Measurements from ENCODE around the gene LENG9.
"Not testable (repeated sequence)": the region's sequence is repeated elsewhere in the genome, so short reads cannot be mapped to it uniquely, and the experiment has no call there.

Gene LENG9

DNA sequence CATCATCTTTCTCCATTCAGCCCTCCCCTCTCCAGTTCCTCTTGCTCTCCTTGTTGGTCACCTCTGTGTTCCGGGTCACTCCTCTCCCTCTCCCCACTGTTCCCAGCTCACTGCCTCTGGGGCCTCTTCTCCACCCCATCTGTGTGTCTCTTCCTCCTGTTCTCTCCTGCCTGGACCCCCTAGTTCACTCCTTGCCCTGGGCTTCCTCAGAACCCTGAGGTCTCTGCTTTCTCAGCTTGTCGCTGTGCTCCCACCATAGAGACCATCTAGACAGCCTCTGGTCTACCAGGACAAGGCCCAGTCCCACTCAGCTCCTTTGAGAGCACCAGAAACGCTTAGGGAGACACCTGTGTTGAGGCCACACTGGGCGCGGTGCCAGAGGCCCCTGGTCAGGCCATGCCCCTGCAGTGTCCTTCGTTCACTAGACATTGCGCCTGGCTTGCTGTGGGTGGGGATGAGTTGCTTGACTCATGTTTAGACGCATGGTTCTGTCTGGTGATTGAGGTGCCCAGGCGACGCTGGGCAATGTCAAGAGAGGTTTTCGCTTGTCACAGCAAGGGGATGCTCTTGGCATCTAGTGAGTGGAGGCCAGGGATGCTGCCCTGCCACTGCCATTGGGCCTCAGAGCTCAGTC, 4.8 kb downstream of the LENG9 start:
- peak; percentile 32 for DNase-seq

DNA sequence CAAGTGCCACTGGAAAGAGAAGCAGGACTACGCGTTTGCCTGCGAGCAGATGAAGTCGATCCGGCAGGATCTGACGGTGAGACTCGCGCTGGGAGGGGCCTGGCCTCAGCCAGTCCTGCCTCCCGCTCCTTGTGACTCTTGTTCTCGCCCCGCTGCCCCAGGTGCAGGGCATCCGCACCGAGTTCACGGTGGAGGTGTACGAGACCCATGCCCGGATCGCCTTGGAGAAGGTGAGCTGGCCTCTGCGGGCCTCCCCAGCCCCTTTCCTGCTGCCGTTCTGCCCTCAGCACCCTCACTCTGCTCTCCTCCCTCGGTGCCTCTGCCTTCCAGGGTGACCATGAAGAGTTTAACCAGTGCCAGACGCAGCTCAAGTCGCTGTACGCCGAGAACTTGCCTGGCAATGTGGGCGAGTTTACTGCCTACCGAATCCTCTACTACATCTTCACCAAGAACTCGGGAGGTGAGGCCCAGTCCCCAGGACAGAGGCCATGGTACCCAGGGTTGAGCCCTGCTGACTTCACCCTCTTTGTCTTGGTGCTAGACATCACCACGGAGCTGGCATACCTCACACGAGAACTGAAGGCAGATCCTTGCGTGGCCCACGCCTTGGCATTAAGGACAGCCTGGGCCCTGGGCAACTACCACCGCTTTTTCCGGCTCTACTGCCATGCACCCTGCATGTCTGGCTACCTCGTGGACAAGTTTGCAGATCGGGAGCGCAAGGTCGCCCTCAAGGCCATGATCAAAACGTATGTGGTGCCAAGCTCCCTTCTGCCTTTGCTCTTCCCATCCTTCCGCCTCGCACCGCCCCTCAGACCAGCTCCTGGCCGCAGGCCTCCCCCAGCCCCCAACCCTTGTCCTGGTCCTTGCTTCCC, 5.6 kb downstream of the LENG9 start:
- no peak for DNase-seq

DNA sequence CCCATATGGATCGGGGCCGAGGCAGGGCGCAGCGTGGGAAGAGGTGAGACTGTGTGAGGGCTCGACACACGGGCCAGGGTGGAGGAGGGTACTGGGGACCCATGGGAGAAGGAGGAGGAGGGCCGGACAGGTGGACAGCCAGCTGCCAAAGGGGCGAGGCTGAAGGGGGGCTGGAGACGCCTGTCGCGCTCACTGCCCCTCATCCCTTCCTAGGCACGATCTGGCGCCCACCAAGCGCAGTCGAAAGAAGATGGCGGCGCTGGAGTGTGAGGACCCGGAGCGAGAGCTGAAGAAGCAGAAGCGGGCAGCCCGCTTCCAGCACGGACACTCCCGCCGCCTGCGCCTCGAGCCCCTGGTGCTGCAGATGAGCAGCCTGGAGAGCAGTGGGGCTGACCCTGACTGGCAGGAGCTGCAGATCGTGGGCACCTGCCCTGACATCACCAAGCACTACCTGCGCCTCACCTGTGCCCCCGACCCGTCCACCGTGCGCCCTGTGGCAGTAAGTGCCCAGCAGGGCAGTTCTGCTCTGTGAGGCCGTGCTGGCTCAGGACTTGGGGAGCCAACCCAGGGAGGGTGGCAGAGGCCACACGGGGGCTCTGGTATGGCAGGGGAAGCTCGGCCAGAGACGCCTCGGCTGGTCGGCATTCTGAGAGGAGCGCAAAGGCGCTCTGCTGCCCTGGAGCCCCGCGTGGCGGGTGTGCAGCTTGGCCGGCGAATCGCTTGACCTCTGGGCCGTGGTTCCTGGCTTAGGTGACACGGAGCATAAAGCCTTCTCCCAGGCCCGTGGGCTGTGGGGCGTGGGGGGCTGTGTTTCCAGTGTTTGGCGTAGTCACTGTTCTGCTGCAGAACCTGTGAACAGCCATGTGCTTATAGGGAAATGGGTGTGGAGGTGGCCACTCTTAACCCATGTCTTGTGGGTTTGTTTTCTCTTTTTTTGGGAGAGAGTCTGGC, 6.9 kb downstream of the LENG9 start:
- DNase-seq, result no peak

DNA sequence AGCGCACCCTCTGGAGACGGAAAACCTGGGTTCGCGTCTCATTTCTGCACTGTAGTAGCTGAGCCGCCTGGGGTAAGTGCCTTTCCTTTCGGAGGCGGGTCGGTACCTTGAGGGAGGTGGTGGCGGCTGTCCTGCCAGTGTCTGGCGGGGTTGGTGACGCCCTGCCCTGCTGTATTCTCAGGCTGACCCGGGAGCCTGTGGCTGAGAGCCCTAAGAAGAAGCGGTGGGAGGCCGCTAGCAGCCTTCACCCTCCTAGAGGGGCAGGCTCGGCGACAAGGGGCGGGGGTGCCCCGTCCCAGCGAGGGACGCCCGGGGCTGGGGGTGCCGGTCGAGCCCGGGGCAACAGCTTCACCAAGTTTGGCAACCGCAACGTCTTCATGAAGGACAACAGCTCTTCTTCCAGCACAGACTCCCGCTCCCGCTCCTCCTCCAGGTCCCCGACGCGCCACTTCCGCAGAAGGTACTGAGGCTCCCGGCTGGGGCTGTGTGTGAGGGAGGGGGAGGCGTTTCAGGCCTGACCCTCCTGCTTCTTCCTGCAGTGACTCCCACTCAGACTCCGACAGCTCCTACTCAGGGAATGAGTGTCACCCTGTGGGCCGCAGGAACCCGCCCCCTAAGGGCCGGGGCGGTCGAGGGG, 7.7 kb downstream of the LENG9 start:
- no peak for DNase-seq

DNA sequence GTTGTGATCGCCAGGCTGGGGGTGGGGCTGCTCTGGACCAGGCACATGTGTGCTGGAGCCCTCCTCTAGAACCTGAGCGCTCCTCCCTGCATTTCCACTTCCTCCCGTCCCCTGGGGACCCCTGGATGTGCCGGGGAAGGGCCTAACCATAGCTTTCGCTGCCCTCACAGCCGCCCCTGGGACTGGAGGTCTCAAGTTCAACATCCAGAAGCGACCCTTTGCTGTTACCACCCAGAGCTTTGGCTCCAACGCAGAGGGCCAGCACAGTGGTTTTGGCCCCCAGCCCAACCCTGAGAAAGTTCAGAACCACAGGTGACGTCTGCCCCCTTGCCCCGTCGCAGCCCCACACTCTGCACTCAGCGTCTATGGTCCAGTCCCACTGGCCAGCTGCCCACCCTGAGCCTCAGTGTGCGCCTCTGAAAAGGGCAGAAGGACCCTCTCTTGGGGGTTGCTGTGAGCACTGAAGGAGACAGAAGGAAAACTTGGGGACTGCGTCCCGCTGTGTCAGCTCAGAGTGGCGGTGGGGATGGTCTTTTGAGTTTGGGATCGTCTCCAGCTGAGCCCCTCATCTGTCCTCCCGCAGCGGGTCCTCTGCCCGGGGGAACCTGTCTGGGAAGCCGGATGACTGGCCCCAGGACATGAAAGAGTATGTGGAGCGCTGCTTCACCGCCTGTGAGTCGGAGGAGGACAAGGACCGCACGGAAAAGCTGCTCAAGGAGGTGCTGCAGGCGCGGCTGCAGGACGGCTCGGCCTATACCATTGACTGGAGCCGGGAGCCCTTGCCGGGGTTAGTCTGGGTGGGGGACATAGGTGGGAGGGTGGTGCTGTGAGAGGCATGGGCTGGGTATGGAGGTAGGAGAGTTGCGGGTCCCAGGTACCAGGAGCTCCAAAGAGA, 8.6 kb downstream of the LENG9 start:
- no peak for DNase-seq

DNA sequence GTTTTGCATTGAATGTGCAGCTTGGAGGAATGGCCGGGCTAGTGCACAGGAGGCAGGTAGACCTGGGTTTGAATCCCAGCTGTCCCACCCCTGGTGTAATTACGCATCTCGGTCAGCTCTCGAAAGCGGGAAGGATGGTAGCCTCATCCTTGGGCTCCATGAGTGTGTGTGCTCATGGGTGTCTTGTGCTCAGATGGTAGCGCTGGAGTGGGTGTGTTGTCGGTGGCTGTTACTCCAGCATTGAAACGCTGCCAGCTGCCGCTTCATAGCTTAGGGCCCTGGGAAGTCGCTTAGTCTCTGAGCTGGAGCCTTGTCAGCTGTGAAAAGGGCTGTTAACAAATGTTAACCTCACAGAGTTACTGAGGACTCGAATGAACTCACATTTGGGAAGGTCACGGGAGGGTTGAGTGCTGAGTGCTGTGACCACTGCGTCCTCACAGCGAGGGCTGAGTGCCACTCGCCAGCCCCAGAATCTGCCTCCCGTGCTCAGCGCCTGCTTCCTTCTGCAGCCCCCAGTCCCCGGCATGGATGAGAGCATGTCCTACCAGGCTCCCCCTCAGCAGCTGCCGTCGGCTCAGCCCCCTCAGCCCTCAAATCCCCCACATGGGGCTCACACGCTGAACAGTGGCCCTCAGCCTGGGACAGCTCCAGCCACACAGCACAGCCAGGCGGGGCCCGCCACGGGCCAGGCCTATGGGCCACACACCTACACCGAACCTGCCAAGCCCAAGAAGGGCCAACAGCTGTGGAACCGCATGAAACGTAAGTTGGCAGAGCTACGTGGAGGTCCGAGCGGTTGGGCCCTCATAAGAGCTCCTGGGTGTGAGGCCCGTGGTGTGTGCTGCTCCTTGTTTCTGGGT, 9.4 kb downstream of the LENG9 start:
- DNase-seq, result no peak

DNA sequence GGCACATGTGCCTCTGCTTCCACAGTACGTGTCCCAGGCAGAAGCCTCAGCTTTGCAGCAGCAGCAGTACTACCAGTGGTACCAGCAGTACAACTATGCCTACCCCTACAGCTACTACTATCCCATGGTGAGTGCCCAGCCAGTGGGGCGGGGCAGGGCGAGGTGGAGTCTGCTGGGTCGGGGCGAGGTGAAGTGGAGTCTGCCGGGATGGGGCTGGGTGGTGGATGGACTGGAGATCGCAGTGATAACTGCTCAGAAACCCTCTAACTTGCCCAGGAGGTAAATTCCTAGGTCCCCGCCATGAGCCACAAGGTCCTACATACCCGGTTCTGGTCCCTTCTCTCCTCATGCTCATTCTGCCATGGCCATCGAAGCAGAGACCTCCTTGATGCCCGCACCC, 11.0 kb downstream of the LENG9 start:
- DNase-seq, result no peak

DNA sequence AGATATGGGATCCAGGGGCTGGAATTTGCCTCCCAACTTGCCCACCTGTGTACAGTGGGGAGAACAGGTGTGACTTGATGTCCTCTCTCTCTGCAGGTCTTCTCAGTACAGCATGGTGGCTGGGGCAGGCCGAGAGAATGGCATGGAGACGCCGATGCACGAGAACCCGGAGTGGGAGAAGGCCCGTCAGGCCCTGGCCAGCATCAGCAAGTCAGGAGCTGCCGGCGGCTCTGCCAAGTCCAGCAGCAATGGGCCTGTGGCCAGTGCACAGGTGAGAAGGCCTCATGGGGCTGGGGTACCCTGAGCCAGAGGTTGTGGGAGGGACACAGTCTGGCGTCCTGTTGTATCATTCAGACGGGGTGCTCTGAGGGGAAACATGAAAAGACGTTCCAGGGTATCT, 11.6 kb downstream of the LENG9 start:
- DNase-seq, result no peak

DNA sequence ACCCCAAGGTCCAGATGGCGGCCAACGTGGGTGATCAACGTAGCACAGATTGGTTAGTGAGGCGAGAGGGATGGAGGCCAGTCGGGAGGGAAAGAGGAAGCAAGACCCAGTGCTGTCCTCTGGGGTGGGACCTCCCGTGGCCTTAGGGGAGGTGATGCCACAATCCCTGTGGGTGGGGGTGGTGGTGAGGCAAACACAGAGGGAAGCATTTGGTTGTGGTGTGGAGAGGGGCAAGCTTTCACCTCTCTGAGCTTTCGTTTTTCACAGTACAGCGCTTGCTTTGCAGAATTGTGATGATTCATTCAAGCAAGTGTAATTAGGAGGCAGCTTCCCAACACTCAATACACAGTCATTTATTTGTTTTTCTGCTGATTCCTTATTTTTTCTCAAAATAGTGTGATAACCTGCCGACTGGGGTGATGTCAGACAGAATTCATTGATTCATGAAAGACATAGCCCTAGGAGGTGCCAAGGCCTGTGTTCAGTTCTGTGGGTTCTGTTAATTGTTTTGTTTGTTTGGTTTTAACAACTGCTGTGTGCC, 12.2 kb downstream of the LENG9 start:
- DNase-seq, result no peak

DNA sequence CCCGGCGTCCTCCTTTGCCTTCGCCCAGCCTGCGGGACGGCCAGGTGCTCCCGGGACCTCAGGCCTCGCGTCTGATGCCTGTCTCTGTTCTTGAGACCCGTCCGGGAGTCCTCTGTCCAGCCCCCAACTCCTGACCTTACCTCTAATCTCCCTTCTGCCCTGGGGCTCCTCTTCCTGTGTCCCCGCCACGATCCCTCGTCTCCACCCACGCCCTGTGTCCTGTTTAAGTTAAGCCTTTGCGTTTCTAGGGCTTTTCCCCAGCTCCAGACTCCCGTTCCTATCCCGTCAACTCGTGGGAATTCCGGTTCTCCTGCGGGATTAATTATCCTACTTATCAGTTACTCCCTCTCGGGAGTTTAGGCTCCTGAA, 13.9 kb downstream of the LENG9 start:
- DNase-seq, result no peak

DNA sequence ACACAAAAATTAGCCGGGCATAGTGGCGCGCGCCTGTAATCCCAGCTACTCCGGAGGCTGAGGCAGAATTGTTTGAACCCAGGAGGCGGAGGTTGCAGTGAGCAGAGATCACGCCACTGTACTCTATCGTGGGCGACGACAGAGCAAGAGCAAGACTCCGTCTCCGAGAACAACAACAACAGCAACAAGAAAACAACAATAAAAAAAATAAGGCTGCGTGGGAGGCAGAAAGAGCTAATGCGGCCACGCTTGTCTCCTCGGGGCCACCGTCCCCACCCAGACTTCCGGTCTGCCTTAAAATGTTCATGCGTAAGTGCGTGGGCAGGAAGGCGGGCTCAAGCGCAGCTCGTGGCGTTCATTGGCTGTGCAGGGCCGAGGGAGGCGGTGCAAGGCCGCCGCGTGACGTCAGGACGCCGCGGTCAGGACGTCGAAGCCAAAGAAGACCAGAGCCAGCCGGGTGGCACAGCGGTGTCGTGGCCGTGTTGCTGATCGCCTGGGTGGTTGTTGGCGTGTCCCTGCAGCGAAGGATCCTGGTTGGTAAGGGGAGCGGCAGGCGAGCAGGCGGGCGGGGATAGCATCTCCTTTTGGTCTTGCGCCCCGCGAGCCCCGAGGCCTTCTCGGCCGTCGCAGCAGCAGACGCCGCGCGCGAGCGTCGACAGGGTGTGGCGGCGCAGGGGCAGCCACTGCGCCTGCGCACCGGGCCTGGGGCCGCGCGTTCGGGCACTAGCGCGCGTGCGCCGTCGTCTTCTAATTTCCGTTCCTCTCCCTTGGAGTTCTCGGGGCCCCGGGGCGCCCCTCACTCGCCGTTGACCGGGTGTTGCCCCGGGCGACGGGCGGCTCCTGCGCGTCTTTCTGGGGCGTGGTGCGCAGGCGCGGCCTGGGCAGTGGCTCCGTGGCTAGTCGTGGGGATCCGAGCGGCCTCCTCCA, 14.5 kb downstream of the LENG9 start, which contains the start of gene LENG8:
Gene LENG8 (plus strand): TSS at position 426 of the 927 bp plus-strand sequence. CDS start 2,146 bp downstream, outside the sequence.
- DNase-seq, result peak; percentile 99

DNA sequence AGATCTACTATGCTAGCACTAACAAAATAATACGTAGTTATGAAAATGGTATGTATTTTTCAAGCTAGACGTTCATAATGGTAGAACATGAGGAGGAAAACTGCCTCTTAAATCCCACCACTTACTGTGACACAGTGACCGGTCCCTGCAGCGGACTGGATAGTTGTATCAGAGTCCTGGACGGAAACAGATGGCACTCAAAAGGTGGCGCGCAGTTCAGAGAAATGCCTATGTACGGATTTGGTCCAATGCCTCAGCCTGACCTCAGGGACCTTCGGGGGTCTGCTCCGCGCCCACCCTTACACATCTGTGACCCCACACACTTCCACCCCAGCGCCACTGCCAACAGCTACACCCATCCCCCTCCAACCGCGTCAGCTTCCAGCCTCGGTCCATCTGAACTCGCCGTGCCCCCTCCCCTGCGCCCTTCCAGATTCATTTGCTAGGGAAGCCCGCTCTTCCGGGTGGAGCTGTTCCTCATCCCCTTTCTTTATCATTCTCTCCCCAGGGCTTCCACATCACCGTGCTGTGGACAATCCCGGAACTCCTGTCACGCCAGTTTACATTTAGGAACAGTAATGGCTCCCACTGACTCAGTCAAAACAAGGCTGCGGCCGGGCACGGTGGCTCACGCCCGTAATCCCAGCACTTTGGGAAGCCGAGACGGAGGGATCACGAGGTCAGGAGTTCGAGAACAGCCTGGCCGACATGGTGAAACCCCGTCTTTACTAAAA, 15.4 kb downstream of the LENG9 start:
- DNase-seq, result peak; percentile 78

DNA sequence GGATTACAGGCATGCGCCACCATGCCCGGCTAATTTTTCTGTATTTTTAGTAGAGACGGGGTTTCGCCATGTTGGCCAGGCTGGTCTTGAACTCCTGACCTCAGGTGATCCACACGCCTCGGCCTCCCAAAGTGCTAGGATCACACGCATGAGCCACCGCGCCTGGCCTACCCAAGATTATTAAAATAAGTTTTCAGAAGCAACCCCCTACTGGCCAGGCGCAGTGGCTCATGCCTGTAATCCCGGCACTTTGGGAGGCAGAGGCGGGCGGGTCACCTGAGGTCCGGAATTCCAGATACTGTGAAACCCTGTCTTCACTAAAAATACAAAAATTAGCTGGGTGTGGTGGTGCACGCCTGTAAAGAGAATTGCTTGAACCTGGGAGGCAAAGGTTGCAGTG, 17.2 kb downstream of the LENG9 start:
- DNase-seq, result not testable (repeated sequence)

DNA sequence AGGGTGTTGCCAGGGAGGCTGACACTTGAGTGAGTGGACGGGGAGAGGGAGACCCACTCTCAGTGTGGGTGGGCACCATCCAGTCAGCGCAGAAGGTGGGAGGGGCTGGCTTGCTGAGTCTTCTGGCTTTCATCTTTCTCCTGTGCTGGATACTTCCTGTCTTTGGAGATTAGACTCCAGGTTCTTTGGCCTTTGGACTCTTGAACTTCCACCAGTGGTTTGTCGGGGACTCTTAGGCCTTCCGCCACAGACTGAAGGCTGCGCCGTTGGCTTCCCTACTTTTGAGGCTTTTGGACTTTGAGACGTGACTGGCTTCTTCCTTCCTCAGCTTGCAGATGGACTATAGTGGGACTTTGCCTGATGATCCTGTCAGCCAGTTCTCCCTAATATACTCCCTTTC, 18.8 kb downstream of the LENG9 start:
- DNase-seq, result no peak

DNA sequence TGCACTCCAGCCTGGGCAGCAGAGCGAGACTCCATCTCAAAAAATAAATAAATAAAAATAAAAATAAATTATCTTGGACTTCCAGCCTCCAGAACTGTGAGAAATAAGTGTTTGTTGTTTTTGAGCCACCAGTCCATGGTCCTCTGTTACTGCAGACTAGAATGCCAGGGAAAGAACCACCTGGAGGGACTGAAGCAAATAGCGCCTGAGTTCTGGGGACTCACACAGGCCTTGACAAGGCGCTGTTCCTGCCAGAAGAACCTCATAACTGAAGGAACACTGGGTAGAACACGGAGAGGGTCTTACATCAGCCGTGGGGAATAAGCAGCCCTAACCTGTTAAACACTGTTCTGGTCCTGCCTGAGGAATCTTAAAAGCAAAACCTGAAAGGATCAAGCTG, 22.9 kb downstream of the LENG9 start:
- DNase-seq, result no peak

DNA sequence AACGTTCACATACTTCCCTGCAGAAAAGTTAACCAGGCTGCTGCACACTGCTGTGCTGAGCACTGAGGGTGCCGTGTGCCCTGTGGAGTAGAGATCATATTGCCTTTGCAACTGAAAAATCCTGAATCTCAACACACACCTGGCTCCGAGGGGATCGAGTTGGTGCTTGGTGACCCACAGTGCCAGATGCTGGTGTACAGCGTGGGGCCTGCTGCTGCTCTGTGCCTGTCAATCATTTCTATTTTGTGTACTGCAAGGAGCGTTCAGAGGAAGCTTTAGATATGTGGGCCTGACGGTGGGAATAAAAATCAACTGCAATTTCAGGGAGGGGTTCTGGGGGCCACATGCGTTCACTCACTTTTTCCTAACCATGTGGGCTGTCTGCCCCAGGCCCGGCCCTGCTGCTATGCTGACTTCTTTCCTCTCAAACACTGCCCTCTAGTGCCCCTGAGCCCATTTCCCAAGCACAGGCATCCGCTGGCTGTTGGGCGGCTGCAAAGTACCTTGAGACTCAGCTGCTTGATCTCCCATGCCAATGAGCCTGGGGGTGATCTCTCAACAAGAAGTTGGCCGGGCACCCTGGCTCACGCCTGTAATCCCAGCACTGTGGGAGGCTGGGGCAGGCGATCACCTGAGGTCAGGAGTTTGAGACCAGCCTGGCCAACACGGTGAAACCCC, 24.3 kb downstream of the LENG9 start:
- no peak for DNase-seq

DNA sequence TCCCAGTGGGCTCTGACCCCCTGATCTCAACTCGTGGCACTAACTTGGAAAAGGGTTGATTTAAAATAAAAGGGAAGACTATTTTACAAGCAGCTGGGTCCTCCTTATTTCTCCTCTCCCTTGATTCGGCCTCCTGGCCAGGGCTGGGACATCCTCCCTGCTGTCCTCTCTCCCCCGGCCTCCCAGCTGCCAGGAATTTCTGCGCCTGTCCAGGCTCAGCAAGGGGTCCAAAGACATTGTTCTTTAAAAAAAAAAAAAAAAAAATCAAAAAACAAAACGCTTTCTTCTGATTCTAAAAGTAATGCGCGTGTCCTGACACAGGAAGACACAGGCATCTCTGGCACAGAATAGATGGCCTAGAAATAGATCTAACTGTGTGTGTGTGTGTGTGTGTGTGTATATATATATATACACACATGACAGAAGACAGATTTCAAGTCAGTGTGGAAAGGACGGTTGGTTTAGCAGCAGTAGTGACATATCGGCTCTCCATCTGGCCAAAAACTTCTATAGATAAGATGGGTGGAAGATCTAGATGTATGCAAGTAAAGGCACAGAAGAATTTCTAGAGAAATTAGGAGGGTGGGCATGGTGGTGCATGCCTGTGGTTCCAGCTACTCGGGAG, 26.8 kb downstream of the LENG9 start:
- peak; percentile 38 for DNase-seq
